Activated CD4-positive, alpha-beta T cell treated with anti-CD3 and anti-CD28 coated beads, Interleukin-2, Interleukin-4, amounts not matched to agents 100 ng/mL and 50 ng/mL, durations not matched to agents 16 hours and 8 hours (primary cell): ENCODE data around the gene PTGR1.

ENCODE experiments used
- DNase-seq: peaks from one replicate; pipeline ENCODE4 v3.0.0-alpha.2; 2020; ENCODE audit warnings: low spot score

PTGR1 gene

GRCh38 chr9:111533099-111533790 is 66.2 kb downstream of the PTGR1 start:
- DNase-seq, result no peak

GRCh38 chr9:111531716-111532115 is 67.7 kb downstream of the PTGR1 start:
- no peak for DNase-seq

- no peak for DNase-seq
These were observed 69.7 kb downstream of the PTGR1 start for GRCh38 chr9:111529787-111530186.

- DNase-seq, result peak; percentile 44
These were observed 72.1 kb downstream of the PTGR1 start for GRCh38 chr9:111527347-111527746.

- DNase-seq, result peak; percentile 56
These were observed 74.1 kb downstream of the PTGR1 start, which contains the start of gene ZNF483 for GRCh38 chr9:111525056-111525977. TSS of gene ZNF483 (plus strand) at chr9:111525179. CDS start at chr9:111527396, 2,217 bp downstream.

- DNase-seq, result no peak
These were observed 74.8 kb downstream of the PTGR1 start for GRCh38 chr9:111524731-111525055.

- no peak for DNase-seq
These were observed 83.4 kb downstream of the PTGR1 start for GRCh38 chr9:111516061-111516465.

- no peak for DNase-seq
These were observed 84.5 kb downstream of the PTGR1 start for GRCh38 chr9:111514967-111515366.
